NCI-H446 treated with DMSO at 0.1 percent for 48 hours (cell line): Measurements from ENCODE around the gene TMUB2.
A peak's percentile ranks its signal among the peaks of the same experiment; 100 is the strongest.

ENCODE experiments used
- DNase-seq: peaks from one replicate; lab custom pipeline; 2025; lab: John Stamatoyannopoulos, UW

The TMUB2 gene

GRCh38 chr17:44202756-44203155, 16.0 kb downstream of the TMUB2 start:
- no peak for DNase-seq

DNA sequence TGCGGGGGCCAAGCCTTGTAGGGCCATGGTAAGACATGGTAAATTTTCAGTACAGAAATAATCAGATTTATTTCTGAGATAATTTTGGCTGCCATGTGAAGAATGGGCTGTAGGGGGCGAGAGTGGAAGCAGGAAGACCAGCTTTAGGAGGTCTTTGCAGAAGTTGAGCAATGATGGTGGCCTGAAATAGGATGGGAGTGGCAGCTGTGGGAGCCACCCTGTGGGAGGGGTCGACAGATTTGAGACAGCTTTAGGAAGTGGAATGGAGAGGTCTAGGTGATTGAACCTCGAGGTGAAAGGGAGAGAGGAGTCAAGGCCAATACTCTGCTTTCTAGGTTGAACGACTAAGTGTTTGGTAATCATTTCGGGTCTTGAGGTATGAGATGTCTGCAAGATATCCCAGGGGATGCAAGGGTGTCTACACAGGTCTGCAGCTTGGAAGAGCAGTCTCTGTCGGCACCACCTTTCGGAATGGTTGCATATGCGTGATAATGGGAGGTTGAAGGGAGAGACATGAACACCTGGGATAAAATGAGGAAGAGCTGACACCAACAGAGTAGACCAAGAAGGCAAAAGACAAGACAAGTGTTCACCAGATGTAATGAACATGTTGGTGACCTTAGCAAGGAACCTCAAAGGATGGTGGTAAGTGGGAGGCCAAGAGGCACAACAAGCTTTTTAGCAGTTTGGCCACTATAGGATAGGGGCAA, 17.1 kb downstream of the TMUB2 start:
- DNase-seq: peak; percentile 14

- no peak for DNase-seq
Measured at GRCh38 chr17:44204441-44204882, 17.7 kb downstream of the TMUB2 start.

DNA sequence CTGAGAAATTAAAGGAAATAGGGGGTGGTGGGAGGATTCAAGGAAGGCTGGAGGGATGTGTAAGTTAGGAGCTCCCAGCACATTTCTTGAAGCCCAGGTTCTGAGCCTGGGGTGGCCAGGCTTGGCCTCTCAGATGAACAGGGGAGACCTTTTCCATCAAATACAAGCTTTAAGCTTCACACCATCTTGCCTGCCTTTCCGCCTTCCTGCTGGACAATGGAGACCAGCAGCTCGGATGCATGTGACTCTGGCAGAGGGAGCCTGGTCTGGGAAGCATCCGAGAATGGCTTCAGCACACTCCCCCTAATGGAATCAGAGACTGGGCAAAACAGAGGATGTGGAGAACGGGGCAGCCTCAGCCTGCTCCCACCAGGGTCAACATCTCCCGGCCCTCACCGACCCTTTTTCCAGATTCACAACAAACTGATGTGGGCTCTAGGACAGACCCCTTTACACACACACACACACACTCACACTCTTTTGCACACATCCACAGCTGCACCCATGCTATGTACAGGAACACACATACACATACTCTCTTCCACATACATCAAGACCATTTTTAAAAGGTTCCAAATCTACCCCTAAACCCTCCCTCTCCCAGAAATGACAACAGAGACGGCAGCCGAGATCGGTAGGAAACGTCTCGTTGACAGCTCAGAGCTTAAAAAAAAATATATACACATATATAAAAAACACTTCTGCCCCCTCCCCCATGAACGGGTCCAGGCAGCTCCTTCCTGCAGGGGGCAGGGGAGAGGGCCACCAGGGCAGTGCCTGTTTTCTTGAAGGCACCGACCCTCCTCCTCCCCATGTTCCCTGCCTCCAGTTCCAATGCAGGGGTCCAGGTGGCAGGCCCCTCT, 19.4 kb downstream of the TMUB2 start:
- no peak for DNase-seq

GRCh38 chr17:44206825-44207155, 20.0 kb downstream of the TMUB2 start:
- DNase-seq: no peak

DNA sequence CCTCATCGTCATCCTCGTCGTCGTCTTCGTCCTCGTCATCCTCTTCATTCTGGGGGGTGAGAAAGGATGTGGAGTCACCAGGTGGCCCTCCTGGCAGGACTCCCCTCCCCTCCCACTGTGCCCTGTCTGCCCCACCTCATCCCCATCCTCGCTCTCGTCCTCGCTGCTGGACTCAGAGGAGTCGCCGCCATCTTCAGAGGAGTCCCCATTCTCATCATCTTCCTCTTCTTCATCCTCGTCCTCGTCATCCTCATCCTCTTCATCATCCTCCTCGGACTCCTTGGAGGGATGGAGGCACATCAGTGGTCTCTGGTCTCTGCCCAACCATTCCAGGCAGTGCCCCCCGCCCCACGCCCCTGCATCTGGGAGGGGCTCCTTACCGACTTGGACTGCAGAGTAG, 20.5 kb downstream of the TMUB2 start:
- no peak for DNase-seq

DNA sequence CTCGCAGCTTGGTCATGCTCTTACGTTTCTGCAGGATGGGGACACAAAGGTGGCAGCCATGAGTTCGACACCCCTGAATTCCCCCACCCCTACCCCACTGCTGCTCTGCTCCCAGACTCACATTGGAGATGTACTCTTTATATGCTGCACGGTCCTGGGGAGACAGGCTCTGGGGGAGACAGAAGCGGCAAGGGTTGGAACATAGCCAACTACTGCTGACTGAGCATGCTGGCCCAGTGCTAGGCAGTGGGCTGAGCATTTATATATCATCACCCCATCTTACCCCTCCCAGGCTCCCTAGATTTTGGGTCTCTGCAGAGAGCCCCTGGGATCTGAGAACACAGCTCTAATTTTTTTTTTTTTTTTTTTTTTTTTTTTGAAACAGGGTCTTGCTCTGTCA, 21.0 kb downstream of the TMUB2 start:
- DNase-seq: no peak

- DNase-seq: no peak
Measured at GRCh38 chr17:44209786-44210341, 23.1 kb downstream of the TMUB2 start.

- no peak for DNase-seq
Measured at GRCh38 chr17:44210342-44211192, 23.8 kb downstream of the TMUB2 start.

DNA sequence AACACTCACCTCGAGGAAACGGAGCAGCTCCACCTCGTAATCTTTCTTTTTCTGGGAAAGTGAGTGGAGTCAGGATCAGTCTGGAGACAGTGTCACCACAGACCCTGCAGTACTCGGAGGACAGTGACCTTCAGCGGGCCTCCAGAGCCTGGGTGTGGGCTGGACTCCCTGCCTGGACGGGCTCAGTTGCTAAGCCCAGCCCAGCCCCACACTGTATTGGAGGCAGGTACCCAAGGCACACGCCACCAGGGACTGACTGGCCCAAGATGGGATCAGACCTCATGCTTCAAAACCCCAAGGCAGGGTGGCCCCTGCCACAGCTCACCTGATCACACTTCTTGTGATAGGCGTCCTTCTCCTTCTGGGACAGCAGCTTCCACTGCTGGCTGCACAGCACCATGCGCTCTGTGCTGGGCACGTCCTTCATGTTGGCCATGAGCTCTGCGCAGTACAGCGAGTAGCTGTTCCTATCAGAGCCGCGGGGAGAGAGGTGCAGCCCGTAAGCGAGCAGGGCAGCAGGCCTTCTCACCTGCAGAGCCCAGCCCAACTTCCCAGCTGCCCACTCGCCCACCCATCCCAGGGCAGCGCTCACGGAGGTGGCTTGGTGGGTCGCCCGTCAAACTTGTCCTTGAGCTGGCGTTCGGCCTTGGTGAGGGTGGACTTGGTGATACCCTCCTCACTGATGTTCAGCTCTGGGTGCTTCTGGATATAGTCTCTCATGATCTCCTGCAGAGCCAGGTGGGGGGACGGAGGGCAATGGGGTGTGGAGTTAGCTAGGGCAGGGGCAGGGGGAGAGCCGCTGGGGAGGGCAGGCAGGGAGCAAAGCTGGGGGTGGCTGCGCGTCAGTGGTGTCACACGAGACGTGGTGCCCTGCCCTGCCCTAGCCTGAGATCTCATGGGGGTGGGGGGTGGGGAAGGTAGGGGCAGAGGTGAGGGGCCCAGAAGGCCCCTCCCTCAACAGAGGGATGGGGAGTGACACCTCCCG, 24.8 kb downstream of the TMUB2 start:
- no peak for DNase-seq

- DNase-seq: no peak
Measured at GRCh38 chr17:44212507-44213402, 26.0 kb downstream of the TMUB2 start.

GRCh38 chr17:44213403-44214229, 26.8 kb downstream of the TMUB2 start:
- no peak for DNase-seq

GRCh38 chr17:44214230-44214494, 27.4 kb downstream of the TMUB2 start:
- no peak for DNase-seq

GRCh38 chr17:44214896-44215295, 28.1 kb downstream of the TMUB2 start:
- DNase-seq: no peak

DNA sequence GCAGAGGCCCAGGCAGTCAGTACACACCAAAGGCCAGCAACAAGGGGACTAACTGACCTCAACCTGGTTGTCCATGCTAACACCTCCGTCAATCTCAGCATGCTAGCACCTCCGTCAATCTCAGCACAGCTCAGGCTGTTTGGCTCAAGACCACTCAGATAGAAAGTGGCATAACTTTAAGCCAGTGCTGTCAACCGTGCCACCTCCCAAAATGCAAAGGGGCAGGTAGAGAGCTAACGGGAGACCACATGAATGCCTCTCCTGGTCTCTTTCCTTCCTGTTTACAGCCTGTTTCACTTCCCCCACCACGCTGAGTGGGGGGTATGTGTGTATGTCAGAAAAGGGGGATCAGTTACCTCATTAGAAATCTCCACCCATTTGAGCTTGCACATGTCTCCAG, 29.4 kb downstream of the TMUB2 start:
- no peak for DNase-seq

GRCh38 chr17:44216694-44217093, 29.9 kb downstream of the TMUB2 start:
- no peak for DNase-seq

DNA sequence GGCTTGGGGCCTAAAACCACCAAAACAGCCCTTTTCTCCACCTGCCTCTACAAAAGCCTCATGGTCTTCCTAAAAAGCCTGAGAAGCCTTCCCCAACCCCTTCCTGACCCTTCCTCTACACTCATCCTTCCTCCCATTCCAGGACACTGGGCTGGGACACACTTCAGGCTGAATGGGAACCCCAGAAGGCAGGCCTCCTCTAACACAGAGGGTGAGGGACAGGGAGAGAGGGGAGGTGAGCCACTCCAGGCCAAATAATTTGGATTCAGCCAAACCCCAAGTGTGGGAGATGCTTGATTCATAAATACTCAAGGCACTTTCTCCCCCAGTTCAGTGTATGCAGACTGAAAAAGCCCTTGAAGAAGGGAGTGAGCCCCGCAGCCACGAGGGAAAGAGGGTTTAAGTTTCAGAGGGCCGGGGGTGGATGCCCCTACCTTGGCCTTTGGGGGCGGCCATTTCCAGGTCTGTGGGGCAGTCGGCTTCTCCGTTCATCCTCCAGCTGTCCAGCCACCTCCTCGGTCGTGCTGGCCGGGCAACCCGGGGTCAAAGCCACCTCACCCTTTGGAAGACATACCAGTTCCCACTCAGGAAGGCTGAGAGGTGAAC, 31.1 kb downstream of the TMUB2 start:
- no peak for DNase-seq

- DNase-seq: peak; percentile 79
Measured at GRCh38 chr17:44218344-44219107, 31.8 kb downstream of the TMUB2 start.
